Measurements from ENCODE around the gene COMMD3.
A peak's percentile ranks its signal among the peaks of the same experiment; 100 is the strongest.
"Not testable (repeated sequence)": the region's sequence is repeated elsewhere in the genome, so short reads cannot be mapped to it uniquely, and the experiment has no call there.

Gene COMMD3

DNA sequence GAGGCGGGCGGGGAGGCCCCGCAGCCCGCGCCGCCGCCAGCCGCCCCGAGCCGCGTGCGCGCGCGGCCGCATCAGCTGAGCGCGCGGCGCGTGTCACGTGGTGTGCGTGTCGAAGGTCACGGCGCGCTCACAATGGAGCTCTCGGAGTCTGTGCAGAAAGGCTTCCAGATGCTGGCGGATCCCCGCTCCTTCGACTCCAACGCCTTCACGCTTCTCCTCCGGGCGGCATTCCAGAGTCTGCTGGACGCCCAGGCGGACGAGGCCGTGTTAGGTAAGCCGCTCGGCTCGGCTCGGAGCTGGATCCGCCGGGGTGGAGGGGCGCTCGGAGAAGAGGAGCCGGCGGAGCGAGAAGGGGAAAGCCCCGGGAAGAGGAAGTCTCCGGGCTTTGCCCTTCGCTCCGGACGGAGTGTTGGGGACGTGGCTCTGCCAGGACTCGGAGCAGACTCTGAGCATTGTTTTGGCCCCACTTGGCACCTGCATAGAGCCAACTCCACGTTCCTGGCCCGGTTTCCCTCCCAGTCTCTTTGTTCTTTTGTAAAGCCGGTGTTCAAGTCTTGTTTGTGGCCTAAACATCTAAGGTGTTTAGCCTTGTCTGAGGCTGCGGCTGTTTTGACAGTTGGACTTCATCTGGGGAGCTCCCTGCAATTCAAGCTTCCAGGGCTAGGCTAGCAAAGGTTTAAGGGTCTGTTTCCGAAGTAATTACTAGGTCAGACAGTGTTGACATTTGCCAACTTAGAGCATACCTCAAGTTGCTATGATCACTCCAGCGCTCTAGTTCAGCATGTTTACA, at the start of gene COMMD3:
TSS of gene COMMD3 (plus strand) at position 103 of the 790 bp plus-strand sequence. CDS start at position 133, 30 bp downstream.
- TF ChIP-seq ZNF274 (IDR thresholded peaks at IDR 0.05; ENCODE audit: low read depth, low read length), result no peak

DNA sequence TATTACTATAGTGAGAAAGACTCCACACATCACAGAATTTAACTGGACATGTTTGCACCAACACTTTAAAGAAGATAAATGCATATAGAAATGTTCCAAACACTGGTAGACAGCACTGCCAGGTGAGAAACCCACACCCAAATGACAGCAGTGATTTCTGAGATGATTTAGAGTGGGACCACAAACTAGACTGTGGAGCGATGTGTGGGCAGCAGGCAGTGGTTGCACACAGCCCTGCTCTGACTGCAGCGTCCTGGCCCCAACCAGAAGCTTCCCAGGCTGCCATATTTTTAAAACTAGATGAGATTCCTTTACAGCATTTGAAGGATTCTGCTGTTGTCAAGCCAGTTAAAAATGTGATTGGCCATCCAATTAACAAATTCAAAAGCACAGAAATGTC, 47.7 kb upstream of the COMMD3 start:
- H3K4me3 ChIP-seq (ENCODE audit: low read length), result no peak overlapping the region
- TF ChIP-seq ZNF274 (IDR thresholded peaks at IDR 0.05; ENCODE audit: low read depth, low read length), result no peak

More for the DNA sequence above, at the start of gene COMMD3:
- H3K4me3 ChIP-seq (ENCODE audit: low read length), result peak within 1 kb of the TSS; percentile 94

DNA sequence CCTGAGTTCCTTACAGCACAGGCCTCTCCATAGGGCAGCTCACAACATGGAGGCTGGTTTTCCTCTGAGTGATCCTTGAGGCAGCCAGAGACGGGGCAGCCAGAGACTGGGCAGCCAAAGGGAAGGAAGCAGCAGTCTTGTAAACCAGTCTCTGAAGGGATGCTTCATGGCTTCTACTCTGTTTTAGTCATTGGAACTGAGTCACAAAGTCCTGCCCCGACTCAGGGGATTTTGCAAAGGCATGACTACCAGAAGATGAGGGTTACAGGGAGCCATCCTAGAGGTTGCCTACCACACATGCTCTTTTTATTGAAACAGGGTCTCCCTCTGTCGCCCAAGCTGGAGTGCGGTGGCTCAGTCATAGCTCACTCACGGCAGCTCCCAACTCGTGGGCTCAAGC, 44.4 kb upstream of the COMMD3 start:
- no peak for TF ChIP-seq ZNF274 (IDR thresholded peaks at IDR 0.05; ENCODE audit: low read depth, low read length)
- no peak overlapping the region for H3K4me3 ChIP-seq (ENCODE audit: low read length)

DNA sequence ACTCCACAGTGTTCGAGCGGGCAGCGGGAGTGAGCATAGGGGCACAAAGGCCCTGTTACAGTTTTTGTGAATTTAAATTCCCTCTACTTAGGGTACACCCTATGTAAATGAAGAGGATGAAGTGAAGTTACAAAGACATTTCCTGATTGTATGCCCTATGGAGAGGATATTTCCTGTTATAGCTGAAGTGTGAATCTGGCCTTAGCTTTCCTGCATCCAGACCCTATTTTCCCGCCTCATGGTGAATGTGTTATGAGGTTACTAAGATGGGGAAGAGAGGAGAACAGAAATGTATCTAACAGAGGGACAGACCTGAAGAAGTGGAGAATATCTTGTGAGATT, 37.8 kb upstream of the COMMD3 start:
- TF ChIP-seq ZNF274 (IDR thresholded peaks at IDR 0.05; ENCODE audit: low read depth, low read length), result no peak
- H3K4me3 ChIP-seq (ENCODE audit: low read length), result no peak overlapping the region

DNA sequence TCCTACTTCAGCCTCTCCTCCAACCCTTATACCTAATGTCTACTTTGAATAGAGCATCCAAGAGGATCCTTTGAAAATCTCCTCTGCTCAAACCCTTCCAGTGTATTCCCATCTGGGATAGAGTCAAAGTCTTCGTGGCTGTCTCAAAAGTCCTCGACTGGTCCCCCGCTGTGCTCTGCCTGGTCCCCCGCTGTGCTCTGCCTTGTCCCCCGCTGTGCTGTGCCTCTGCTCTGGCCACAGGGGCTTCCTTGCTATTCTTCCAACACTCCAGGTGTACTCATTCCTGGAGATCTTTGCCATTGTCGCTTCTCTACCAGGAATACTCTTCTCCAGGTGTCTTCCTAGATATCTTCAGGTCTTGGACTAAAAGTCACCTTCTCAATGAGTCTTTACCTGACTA, 36.1 kb upstream of the COMMD3 start:
- no peak for TF ChIP-seq ZNF274 (IDR thresholded peaks at IDR 0.05; ENCODE audit: low read depth, low read length)
- no peak overlapping the region for H3K4me3 ChIP-seq (ENCODE audit: low read length)

DNA sequence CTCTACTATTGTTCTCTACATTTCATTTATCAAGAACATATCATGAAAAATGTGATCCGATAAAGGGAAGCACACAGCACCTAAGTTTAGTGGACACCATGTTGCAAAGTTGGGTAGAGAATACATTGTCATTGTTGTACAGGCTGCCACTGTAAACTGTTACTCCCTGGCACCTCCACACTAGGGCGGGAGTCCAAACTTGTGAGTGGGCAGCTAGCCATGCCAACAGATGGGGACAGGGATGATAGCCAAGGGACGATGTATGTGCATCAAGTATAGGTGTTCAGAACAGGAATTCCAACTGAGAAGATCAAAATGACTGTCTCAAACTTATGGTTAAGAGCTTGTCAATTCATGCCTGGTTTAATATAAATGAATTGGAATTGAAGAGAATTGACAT, 31.1 kb upstream of the COMMD3 start:
- no peak overlapping the region for H3K4me3 ChIP-seq (ENCODE audit: low read length)
- no peak for TF ChIP-seq ZNF274 (IDR thresholded peaks at IDR 0.05; ENCODE audit: low read depth, low read length)

DNA sequence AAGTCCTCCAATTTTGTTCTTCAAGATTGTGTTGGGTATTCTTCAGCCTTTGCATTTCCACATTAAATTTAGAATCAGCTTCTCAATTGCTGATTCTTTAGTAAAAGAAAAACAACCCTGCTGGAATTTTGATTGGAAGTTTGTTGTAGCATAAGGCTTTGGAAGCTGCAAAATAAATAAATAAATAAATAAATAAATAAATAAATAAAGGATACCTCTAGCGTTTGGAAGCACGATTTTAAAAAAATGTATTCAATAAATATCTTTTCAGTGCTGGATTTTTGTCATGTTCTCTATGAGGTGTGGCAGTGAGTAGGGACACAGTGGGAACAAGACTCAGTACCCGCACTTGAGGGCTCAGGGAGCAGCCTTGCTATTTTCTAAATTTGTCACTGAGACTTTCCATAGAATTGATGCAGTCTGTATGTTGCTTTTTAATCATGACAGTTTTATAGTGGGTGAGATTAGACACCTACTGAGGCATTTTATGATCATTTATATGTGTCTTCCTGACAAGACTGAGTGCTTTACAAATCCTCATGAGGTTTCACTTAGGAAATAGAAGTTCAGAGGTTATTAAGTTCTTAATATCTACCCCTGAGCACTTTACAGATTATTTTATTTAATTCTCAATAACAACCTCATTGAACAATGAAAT, 22.3 kb upstream of the COMMD3 start:
- H3K4me3 ChIP-seq (ENCODE audit: low read length), result no peak overlapping the region
- no peak for TF ChIP-seq ZNF274 (IDR thresholded peaks at IDR 0.05; ENCODE audit: low read depth, low read length)

DNA sequence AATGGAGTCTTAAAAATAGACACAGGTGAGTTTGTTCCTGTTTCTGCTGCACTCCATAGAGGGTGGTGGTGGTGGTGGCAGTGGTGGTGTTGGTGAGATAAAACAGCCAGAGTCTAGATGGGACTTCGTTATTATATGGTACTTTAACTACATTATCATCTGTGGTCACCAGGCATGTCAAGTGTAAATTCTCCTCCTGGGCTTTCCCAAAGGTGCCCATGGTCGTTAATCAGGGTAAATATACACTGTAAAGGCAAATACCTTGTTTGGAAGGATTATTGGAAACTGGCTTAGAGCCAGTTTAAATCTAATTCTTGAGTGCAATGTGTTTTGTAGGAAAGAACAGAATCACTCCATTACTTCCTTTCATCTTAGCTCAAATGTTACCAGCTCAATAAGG, 21.5 kb upstream of the COMMD3 start:
- no peak for TF ChIP-seq ZNF274 (IDR thresholded peaks at IDR 0.05; ENCODE audit: low read depth, low read length)
- H3K4me3 ChIP-seq (ENCODE audit: low read length), result no peak overlapping the region

DNA sequence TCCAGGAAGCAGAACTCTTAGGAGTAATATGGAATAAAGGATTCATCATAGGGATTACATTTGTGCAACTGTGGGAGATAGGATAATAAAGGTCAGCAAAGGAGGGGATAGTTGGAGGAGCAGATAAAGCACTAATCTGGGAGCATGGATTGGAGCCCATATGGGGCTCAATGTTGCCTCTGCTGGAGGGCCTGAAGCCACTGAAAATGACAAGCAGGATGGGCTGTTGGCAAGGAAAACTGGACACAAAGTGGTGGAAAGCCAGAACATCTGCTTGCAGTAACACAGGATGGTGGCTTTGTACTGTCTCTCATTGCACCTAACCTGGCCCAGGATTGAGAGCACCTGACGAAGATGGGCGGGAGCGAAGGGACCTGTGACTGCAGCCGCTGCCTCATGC, 15.0 kb upstream of the COMMD3 start:
- H3K4me3 ChIP-seq (ENCODE audit: low read length), result no peak overlapping the region
- TF ChIP-seq ZNF274 (IDR thresholded peaks at IDR 0.05; ENCODE audit: low read depth, low read length), result no peak

DNA sequence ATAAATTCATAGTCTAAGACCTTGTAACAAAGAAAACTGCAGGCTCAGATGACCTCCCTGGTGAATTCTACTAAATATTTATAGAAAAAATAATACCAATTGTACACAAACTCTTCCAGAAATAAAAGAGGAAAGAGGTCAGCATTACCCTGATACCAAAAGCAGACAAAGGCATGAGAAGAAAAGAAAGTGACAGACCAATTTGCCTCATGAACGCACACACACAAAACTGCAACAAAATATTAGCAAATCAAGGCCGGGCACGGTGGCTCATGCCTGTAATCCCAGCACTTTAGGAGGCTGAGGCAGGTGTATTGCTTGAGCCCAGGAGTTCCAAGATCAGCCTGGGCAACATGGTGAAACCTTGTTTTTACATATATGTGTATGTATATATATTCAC, 12.7 kb upstream of the COMMD3 start:
- H3K4me3 ChIP-seq (ENCODE audit: low read length), result no peak overlapping the region
- no peak for TF ChIP-seq ZNF274 (IDR thresholded peaks at IDR 0.05; ENCODE audit: low read depth, low read length)

DNA sequence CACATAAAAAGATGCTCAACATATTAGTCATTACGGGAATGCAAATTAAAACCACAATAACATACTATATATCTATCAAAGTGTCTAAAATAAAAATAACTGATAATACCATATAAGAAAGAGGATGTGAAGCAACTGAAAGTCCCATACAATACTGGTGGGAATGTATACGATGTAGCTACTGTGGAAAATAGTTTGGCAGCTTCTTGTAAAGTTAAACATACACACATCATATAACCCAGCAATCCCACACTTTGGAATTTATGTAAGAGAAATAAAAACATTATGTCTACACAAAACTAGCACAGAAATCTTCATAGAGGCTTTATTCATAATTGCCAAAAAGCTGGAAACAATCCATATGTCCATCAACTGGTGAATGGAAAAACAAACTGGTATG, 10.5 kb upstream of the COMMD3 start:
- TF ChIP-seq ZNF274 (IDR thresholded peaks at IDR 0.05; ENCODE audit: low read depth, low read length), result no peak
- no peak overlapping the region for H3K4me3 ChIP-seq (ENCODE audit: low read length)

DNA sequence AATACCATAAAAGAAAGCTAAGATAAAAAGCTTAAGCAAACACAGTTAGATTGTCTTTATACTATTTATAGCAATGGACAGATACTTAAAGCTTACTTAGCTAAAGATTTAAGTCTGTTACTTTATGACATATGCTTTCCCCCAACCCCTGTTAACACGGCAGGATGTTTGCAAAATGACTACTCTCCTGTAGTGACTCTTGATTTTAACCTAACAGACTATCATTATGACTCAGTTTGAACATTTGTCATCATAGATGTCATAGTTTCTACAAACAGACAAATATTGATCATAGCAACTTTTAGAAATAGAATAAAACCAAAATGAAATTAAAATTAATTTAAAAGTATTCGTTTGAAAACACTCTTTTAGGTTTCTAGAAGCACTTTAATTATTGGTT, 7.8 kb upstream of the COMMD3 start:
- H3K4me3 ChIP-seq (ENCODE audit: low read length), result no peak overlapping the region
- no peak for TF ChIP-seq ZNF274 (IDR thresholded peaks at IDR 0.05; ENCODE audit: low read depth, low read length)

DNA sequence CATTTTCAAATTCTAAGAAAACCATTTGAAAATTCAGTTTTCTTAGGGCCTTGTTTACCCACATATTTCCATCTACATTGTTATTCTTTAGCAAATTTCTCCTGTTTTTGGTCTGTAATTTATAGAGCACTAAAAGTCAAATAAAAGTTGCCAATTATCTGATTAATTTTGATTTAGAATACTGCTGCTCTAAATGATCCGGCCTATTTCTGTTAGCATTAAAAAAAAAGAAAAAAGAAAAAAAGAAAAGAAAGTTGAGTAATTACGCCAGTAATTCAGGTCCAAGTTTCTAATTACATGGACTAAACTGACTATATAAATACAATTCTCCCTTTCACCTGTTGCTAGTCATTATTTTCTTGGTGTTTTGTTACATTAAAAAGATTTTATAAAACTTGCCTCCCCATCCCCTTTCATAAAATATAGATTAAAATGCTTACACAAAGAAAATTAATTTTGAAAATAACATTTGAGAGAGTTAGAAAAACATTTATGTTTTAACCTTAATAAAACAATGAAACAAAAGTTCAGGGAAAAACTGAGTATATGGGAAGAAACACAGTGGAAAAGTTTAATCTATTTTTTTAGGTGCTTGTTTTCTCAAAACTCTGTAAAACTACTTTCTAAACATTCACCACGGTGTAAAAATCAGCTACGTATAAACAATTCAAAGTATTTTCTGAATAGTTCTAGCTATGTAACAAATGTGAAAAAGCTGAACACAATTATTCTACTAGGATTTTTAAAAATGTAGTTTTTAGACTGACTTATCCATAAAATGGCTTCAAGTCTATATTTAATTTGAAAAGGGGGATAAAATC, 6.8 kb upstream of the COMMD3 start:
- H3K4me3 ChIP-seq (ENCODE audit: low read length), result no peak overlapping the region
- TF ChIP-seq ZNF274 (IDR thresholded peaks at IDR 0.05; ENCODE audit: low read depth, low read length), result no peak

DNA sequence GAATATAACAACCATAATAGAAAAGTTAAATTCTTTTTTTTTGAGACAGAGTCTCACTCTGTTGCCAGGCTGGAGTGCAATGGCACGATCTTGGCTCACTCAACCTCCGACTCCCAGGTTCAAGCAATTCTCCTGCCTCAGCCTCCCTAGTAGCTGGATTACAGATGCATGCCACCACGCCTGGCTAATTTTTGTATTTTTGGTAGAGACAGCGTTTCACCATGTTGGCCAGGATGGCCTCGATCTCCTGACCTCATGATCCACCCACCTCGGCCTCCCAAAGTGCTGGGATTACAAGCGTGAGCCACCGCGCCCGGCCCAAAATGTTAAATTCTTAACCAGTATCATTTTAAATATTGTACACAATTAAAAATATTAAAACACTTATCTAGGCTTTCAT, 6.2 kb upstream of the COMMD3 start:
- not testable (repeated sequence) for H3K4me3 ChIP-seq (ENCODE audit: low read length)

DNA sequence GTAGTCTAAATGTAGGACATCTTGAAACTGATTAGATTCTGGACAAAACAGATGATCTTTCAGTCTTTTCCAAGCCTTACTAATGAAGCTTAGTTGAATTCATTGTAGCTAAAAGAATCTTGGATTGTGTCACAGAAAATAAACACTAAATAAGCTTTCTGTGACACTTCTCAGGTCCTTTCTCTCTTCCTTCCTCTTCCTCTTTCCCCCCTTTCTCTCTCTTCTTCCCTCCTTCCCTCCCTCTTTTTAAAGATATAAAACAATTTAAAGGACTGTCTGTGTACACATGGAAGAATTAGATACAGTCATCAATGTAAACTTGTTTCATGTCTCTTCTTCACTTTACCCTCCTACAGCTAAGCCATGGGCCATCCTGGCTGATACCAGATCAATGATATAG, 5.3 kb upstream of the COMMD3 start:
- H3K4me3 ChIP-seq (ENCODE audit: low read length), result no peak overlapping the region
- TF ChIP-seq ZNF274 (IDR thresholded peaks at IDR 0.05; ENCODE audit: low read depth, low read length), result no peak
